K562 (cell line): ENCODE results near the gene MAMDC4. TPM values are rescaled to one million over a fixed set of nuclear protein-coding genes. Genes with fewer than 3 reads are reported as not detected.
A peak's percentile ranks its signal among the peaks of the same experiment; 100 is the strongest.

Experiments used
- DNMT1 ChIP-seq: fragments of 450-650 bp; IDR thresholded peaks from 2 replicates; pipeline ENCODE4 v1.6.1; 2016; ENCODE audit warnings: antibody characterized with exemption, mild to moderate bottlenecking
- GATAD2A ChIP-seq: fragments of 450-650 bp; IDR thresholded peaks from 2 replicates; pipeline ENCODE4 v1.6.1; 2017
- JUN ChIP-seq, 2 experiments: sonication (generic) in 1 of 2; formaldehyde crosslinking in 1 of 2; IDR thresholded peaks; 2 replicates each; pipeline versions ENCODE4 v1.6.1 to v1.8.0; 2012 to 2022; ENCODE audit warnings: borderline replicate concordance in 2 of 2, mild to moderate bottlenecking in 2 of 2, improper control_type of control experiment in 1 of 2, low read depth in 1 of 2, low read length in 1 of 2, missing genetic modification reagents in 1 of 2
- JUNB ChIP-seq: fragments of 450-650 bp; formaldehyde crosslinking; conservative IDR thresholded peaks from 2 replicates; pipeline ENCODE4 v1.4.0; 2020; ENCODE audit warnings: mild to moderate bottlenecking
- NCOR1 ChIP-seq: fragments of 450-650 bp; IDR thresholded peaks from 2 replicates; pipeline ENCODE4 v1.6.1; 2016; ENCODE audit warnings: mild to moderate bottlenecking, moderate library complexity
- NR3C1 ChIP-seq: sonication (generic); formaldehyde crosslinking; IDR thresholded peaks from 2 replicates; pipeline ENCODE4 v1.8.1; 2022; ENCODE audit warnings: missing genetic modification reagents
- SIN3A ChIP-seq, 2 experiments: fragments of 150-350 bp in 1 of 2; IDR thresholded peaks; 2 replicates each; pipeline ENCODE4 v1.6.1; 2011 to 2016; ENCODE audit warnings: borderline replicate concordance in 2 of 2, low read depth in 2 of 2, low read length in 2 of 2, mild to moderate bottlenecking in 2 of 2, moderate library complexity in 2 of 2; ENCODE audit not compliant: control insufficient read depth in 1 of 2
- ZBTB7A ChIP-seq: IDR thresholded peaks from 2 replicates; pipeline ENCODE4 v1.6.1; 2011; ENCODE audit warnings: low read depth, mild to moderate bottlenecking, low read length, moderate library complexity, borderline replicate concordance; ENCODE audit not compliant: control insufficient read depth
- ZFX ChIP-seq: sonication (generic); formaldehyde crosslinking; IDR thresholded peaks from 2 replicates; pipeline ENCODE4 v1.8.0; 2022; ENCODE audit warnings: mild to moderate bottlenecking, missing genetic modification reagents, moderate library complexity
- ZNF217 ChIP-seq: sonication (generic); formaldehyde crosslinking; IDR thresholded peaks from 2 replicates; pipeline ENCODE4 v1.8.0; 2022; ENCODE audit warnings: mild to moderate bottlenecking, missing genetic modification reagents
- polyA plus RNA-seq, 8 experiments: library from polyadenylated mRNA; depleted of rRNA in 4 of 8; stranded (reverse) in 5 of 8; unstranded in 3 of 8; fragments of >200 nt; fragmentation: Nextera tagmentation in 2 of 8; fragmentation: Illumina TruSeq in 1 of 8; extraction: Ambion mirVana in 2 of 8; extraction: Trizol in 1 of 8; gene quantifications; 2 replicates each; pipeline versions ENCODE4 v1.2.1 to v1.2.3, GENCODE V29; 2011 to 2014; ENCODE audit warnings: inconsistent platforms in 1 of 8, missing spikeins in 1 of 8
- total RNA-seq, 7 experiments: library from RNA; depleted of rRNA in 6 of 7; stranded (reverse); fragments of >200 nt in 6 of 7; fragmentation: Illumina TruSeq in 2 of 7; extraction: Trizol in 2 of 7; gene quantifications; 2 replicates each; pipeline versions ENCODE4 v1.2.1 to v1.2.3, GENCODE V29; 2011 to 2021; ENCODE audit warnings: low replicate concordance in 1 of 7
- TF ChIP-seq, protein P1 (sequence below), 2 experiments: fragments of 250-450 bp in 1 of 2; fragments of 450-650 bp in 1 of 2; sonication (Bioruptor Pico) in 1 of 2; IDR thresholded peaks; 2 replicates each; pipeline versions ENCODE4 v1.6.1 to v1.8.0; 2016 to 2021; ENCODE audit warnings: mild to moderate bottlenecking in 2 of 2, moderate library complexity in 2 of 2, missing compliant biosample characterization in 1 of 2, missing genetic modification characterization in 1 of 2
- TF ChIP-seq, protein P2 (sequence below): fragments of 250-450 bp; sonication (Bioruptor Pico); IDR thresholded peaks from 2 replicates; pipeline ENCODE4 v1.4.0; 2020; ENCODE audit warnings: borderline replicate concordance
- TF ChIP-seq, protein P3 (sequence below): fragments of 250-450 bp; sonication (Bioruptor Pico); IDR thresholded peaks from 2 replicates; pipeline ENCODE4 v1.8.0; 2021; ENCODE audit warnings: moderate library complexity, mild to moderate bottlenecking, inconsistent platforms
- TF ChIP-seq, protein P4 (sequence below): fragments of 450-650 bp; IDR thresholded peaks from 2 replicates; pipeline ENCODE4 v1.6.1; 2016; ENCODE audit warnings: low read depth, mild to moderate bottlenecking, moderate library complexity

The MAMDC4 gene
- total and polyA plus RNA-seq, 9 of the 15 experiments (the other 6 are each of a cell fraction or from before 2014, with no cell fraction given) = 0.03 to 10.8 (median 1.5) TPM

DNA sequence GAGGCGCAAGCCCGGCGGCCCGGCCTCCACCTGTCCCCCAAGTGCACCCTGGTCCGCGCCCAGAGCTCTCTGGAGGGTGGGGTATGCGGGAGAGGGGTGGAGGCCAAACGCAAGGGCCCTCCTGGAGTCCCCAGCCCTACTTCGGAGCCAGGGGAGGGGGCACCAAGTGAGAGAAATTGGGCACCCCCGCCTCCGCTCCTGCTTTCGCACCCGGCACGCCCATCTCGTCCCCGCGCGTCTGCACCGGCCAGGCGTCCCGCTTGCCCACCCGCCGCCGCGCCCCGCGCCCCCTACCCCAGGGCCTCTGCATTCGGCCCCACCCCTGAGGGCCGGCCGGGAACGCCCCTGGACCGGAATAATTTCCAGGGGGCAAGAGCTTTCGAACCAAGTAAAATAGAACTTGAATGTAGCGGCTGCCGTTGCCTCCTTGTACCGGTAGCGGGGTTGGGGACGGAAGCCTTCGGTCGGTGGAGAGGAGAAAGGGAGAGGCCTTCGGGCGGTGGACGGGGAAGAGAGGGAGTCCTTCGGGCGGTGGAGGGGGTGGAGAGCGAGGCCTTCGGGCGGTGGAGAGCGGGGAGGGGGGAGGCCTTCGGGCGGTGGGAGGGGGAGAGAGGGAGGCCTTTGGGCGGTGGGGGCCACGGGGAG, 3.6 kb upstream of the MAMDC4 start (continued):
- TF ChIP-seq, protein P1, sequence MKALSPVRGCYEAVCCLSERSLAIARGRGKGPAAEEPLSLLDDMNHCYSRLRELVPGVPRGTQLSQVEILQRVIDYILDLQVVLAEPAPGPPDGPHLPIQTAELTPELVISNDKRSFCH (CRISPR knock-in tag; IDR thresholded peaks at IDR 0.05) = no peak
- TF ChIP-seq, protein P1 (tag; IDR thresholded peaks at IDR 0.05) = no peak
- 0 out of 2 replicates have a peak, but pooled peaks have one; percentile 23 for TF ChIP-seq NR3C1 (CRISPR knock-in tag)
- TF ChIP-seq, protein P2, sequence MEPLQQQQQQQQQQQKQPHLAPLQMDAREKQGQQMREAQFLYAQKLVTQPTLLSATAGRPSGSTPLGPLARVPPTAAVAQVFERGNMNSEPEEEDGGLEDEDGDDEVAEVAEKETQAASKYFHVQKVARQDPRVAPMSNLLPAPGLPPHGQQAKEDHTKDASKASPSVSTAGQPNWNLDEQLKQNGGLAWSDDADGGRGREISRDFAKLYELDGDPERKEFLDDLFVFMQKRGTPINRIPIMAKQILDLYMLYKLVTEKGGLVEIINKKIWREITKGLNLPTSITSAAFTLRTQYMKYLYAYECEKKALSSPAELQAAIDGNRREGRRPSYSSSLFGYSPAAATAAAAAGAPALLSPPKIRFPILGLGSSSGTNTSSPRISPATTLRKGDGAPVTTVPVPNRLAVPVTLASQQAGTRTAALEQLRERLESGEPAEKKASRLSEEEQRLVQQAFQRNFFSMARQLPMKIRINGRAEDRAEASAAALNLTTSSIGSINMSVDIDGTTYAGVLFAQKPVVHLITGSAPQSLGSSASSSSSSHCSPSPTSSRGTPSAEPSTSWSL (CRISPR knock-in tag) = no peak
- no peak for TF ChIP-seq DNMT1
- TF ChIP-seq ZNF217 (CRISPR knock-in tag) = no peak
- TF ChIP-seq SIN3A (IDR thresholded peaks at IDR 0.05; ENCODE audit: borderline replicate concordance in 2 of 2, control insufficient read depth in 1 of 2, low read depth in 2 of 2, low read length in 2 of 2) = peak in 1 of 2 experiments; percentile 38; a peak in 2 of 4 replicates
- TF ChIP-seq NCOR1 = peak; percentile 8; the same call in 1 of the 2 replicates
- TF ChIP-seq, protein P3, sequence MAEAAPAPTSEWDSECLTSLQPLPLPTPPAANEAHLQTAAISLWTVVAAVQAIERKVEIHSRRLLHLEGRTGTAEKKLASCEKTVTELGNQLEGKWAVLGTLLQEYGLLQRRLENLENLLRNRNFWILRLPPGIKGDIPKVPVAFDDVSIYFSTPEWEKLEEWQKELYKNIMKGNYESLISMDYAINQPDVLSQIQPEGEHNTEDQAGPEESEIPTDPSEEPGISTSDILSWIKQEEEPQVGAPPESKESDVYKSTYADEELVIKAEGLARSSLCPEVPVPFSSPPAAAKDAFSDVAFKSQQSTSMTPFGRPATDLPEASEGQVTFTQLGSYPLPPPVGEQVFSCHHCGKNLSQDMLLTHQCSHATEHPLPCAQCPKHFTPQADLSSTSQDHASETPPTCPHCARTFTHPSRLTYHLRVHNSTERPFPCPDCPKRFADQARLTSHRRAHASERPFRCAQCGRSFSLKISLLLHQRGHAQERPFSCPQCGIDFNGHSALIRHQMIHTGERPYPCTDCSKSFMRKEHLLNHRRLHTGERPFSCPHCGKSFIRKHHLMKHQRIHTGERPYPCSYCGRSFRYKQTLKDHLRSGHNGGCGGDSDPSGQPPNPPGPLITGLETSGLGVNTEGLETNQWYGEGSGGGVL (CRISPR knock-in tag) = no peak
- TF ChIP-seq JUN (IDR thresholded peaks at IDR 0.05; ENCODE audit: borderline replicate concordance, low read depth, low read length) = no peak
- 0 out of 2 replicates have a peak, but pooled peaks have one; percentile 5 for TF ChIP-seq JUN (CRISPR knock-in tag; IDR thresholded peaks at IDR 0.05; ENCODE audit: borderline replicate concordance)
- no peak for TF ChIP-seq JUNB (CRISPR knock-in tag)
- TF ChIP-seq, protein P4, sequence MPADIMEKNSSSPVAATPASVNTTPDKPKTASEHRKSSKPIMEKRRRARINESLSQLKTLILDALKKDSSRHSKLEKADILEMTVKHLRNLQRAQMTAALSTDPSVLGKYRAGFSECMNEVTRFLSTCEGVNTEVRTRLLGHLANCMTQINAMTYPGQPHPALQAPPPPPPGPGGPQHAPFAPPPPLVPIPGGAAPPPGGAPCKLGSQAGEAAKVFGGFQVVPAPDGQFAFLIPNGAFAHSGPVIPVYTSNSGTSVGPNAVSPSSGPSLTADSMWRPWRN = no peak
- TF ChIP-seq ZFX (CRISPR knock-in tag) = peak; percentile 44
- peak; percentile 10; the same call in 1 of the 2 replicates for TF ChIP-seq ZBTB7A
- no peak for TF ChIP-seq GATAD2A
